Activated CD8-positive, alpha-beta memory T cell treated with anti-CD3 and anti-CD28 coated beads, Interleukin-2, amount 50 U/mL, for 4 hours (primary cell): Measurements from ENCODE around the gene CALN1.

Experiments used
- DNase-seq: peaks from one replicate; pipeline ENCODE4 v3.0.0-alpha.2; 2020

Gene CALN1

GRCh38 chr7:72321637-72322036 lies 90.5 kb downstream of the CALN1 start:
- DNase-seq = no peak

- DNase-seq = no peak
These were observed 91.1 kb downstream of the CALN1 start for GRCh38 chr7:72321081-72321480.

DNA sequence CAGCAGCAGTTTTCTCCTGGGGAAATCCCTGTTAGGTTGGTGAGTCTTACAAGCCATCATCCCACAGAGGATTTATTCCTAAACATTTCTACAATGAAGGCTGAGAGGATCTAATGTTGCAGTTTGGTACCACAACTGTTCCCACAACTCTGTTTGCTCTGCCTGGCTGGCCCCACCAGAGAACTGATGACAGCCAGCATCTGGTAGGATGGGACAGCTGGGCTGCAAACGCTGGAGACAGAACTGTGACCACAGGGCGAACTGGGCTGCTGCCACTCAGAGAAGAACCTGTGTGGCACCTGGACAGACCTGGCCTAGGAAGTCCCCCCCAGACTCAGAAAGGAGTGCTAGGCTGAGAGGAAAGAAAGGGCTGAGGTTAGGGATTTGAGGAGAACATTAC lies 94.8 kb downstream of the CALN1 start:
- DNase-seq = no peak

DNA sequence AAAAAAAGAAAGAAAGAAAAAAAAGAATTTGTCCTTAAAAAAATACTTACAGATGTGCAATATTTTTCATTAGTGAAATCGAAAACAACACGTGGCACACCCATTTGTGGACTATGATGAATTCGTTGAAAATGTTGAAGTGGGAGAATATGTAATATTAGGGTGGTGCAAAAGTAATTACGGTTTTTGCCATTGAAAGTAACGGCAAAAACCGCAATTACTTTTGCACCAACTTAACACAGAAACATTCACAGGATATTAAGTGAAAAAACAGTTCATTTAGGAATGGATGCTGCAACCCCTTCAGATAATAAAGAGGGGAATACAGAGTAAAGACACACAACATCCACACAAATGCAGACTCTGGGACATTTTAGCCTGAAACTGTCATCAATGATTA lies 96.0 kb downstream of the CALN1 start:
- DNase-seq = no peak

- DNase-seq = no peak
These were observed 98.2 kb downstream of the CALN1 start for GRCh38 chr7:72313906-72314305.

- no peak for DNase-seq
These were observed 101.8 kb downstream of the CALN1 start for GRCh38 chr7:72310301-72310700.

- DNase-seq = no peak
These were observed 102.7 kb downstream of the CALN1 start for GRCh38 chr7:72309476-72309875.

DNA sequence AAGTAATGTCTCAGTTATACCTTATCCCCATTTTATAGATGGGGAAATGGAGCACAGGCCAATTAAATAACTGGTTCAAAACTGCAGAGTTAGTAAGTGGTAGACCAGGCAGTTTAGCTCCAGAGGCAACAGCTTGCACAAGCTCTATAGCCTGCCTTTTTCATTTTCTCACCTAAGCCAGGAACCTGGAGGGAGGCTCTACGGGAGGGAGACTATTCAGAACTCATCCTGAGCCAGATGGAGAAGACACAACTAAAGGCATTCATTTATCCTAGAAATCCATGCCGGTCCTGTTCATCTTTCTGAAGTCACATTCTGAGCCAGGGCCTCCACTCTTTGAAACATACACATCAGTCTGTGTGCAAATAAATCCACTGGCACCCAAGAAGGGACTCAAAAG lies 103.2 kb downstream of the CALN1 start:
- no peak for DNase-seq

GRCh38 chr7:72307566-72307965 lies 104.6 kb downstream of the CALN1 start:
- DNase-seq = no peak

GRCh38 chr7:72298912-72299311 lies 113.2 kb downstream of the CALN1 start:
- no peak for DNase-seq

GRCh38 chr7:72298091-72298490 lies 114.0 kb downstream of the CALN1 start:
- no peak for DNase-seq

DNA sequence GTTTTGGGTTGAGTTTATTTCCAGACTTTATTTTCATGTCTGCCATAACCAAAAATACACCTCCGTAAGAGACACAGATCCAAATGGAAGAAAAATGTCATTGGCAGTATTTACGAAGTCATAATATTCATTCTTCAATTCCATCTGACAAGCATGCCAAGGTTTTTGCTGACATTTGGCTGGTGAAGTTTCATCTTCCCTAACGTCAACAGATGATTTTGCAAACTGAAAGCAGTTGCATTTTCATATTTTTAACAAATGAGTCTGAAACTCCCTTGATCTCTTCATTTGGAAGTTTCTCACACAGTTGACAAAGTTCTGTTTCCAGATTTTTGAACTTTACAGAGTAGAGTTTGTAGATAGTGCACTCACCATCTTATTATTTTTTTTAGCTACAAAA lies 114.5 kb downstream of the CALN1 start:
- DNase-seq = no peak

GRCh38 chr7:72292794-72293193 lies 119.3 kb downstream of the CALN1 start:
- no peak for DNase-seq

- DNase-seq = no peak
These were observed 120.0 kb downstream of the CALN1 start for GRCh38 chr7:72292118-72292517.

DNA sequence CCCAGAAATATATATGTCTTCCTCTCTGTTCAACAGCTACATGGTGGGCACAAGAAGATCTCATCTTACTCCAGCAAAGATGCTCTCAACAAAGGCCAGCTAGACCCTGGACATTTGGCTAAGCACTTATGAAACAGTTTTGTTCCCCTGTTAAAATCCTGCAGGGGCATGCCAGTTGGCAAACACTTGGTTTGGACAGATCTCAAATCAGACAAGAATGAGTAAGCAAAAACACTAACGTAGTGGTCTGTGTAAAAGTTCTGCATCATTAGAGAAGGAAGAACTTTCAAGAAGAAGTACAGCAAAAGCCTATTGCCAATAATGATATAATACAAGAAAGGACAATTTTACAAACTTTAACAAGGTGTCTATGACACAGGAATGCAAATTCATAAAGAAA lies 125.6 kb downstream of the CALN1 start:
- no peak for DNase-seq

GRCh38 chr7:72283309-72283708 lies 128.8 kb downstream of the CALN1 start:
- DNase-seq = no peak

DNA sequence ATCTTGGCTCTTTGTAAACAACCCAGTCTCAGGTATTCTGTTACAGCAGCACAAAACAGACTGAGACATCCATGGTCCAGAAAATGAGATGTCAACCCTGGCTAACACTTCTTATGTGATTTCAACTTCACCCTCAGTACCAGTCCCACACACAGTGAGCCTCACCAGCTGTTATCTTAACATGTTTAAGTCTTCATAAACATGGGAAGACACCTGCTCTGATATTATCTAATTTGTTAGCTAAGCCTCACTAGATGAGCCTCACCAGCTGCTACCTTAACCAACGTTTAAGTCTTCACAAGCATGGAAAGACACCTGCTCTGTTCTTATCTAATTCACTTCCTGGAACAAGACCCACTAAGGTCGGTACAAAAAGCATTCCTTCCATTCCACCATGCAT lies 130.8 kb downstream of the CALN1 start:
- DNase-seq = no peak

DNA sequence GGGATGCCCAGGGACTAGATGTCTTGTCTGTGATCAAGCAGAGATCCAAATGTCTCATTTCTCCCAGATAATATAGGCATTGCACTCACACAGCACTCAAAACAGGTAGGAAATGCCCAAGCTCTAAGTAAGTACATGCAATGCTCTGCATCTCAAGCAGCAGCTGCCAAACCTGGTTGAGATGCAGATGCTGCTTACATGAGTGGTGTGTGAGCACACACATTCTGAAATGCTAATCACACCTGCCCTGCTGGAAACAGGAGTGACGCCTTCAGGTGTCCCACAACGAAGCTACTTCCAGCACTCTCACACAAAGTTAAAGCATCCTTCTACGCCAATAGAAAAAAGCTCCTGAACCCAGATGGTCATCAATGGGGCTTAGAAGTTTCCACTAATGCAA lies 132.9 kb downstream of the CALN1 start:
- no peak for DNase-seq

DNA sequence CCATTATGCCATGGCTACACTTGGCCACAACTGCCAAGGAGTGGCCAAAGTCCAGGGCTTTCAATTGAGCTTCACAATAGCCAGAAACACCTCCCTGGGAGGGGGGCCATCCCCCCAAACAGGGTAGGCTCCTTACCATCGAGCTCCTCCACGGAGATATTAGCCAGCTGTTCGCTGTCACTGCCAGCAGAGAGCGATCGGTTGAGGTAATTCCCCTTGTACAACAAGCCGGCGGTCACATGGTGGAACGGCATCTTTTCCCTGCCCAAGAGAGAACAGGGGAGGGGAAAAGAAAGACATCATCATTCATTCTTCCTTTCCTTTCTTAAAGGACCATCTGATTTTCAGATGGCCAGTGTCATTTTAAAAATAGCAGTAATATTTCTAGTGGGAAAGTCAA lies 133.6 kb downstream of the CALN1 start:
- no peak for DNase-seq

- no peak for DNase-seq
These were observed 136.6 kb downstream of the CALN1 start for GRCh38 chr7:72275382-72276070.

- DNase-seq = no peak
These were observed 139.7 kb downstream of the CALN1 start for GRCh38 chr7:72272479-72272878.

- DNase-seq = no peak
These were observed 143.3 kb downstream of the CALN1 start for GRCh38 chr7:72268796-72269195.

GRCh38 chr7:72268090-72268489 lies 144.0 kb downstream of the CALN1 start:
- no peak for DNase-seq

DNA sequence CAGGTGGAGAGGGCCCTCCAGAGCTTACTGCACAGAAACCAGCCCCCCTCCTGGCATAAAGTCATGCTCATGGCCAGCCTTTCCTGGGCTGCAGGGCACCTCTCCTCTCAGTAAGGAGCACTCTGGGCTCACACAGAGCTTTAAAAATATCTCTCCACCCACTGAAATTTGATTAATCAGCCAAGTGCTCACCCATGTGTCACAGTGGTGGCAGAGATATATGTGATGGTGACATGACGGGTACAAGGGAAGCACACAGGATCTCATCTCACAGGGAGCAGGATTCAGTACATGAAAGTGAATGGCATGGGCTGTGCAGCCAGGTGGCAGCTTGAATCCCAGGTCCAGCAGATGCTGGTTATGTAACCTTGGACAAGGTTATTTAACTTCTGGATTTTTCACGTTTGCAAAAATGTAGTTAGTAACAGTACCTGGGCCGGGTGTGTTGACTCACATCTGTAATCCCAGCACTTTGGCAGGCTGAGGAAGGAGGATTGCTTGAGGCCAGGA lies 144.8 kb downstream of the CALN1 start:
- DNase-seq = no peak

DNA sequence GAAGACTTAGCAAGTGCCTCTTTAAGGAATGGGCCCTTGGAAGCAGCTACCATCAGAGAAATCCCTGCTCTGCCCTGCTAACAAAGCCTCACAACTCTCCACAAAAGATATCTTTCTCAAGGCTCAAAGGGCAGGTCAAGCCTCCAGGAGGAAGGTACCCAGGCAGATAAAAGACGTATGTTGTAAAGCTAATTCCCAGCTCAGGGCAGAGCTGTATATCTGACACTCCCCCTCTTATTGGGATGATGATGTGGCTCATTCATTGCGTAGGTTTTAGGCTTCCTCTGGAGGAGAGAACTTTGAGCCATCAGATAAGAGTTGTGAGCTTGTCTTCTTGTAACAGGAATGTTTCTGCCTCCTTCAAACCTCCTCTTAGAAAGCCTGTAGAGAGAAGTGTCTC lies 145.4 kb downstream of the CALN1 start:
- no peak for DNase-seq
